ENCODE data around the gene SEC14L1. TPM values are rescaled to one million over a fixed set of nuclear protein-coding genes. Genes with fewer than 3 reads are reported as not detected.

Gene SEC14L1
- total RNA-seq, 1 experiment from 2014 or later = 81.0 TPM

DNA sequence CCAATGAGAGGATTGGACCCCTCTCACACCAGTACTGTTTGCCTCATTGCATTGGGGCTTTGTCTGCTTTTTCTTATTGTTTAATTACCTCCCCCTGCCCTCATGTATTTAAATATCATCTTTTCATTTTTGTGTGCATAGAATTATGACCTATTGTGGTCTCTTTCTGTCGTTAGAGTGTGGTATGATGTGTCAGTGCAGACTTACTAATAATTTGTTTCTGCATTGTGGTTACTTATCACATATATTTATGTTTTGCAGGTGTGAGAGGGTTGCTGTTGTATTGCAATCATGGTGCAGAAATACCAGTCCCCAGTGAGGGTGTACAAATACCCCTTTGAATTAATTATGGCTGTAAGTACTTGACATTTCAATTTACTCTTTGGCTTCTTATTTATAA lies 2.5 kb downstream of the SEC14L1 start:
- peaks cover 20% of the 10 kb centered on the region for H3K36me3 Mint-ChIP-seq
- no peak for DNase-seq (ENCODE audit: low spot score)
- H3K4me3 Mint-ChIP-seq = no peak overlapping the region
- H3K27me3 Mint-ChIP-seq (ENCODE audit: low read depth) = no peaks in the 10 kb centered on the region; the same call in 1 of the 2 replicates
- H3K27ac Mint-ChIP-seq = no peak overlapping the region
- ATAC-seq = no peak
- POLR2A ChIA-PET = no interaction called here
- TF ChIP-seq ETV6 (CRISPR knock-in tag; IDR thresholded peaks at IDR 0.05) (no peak), CREM (CRISPR knock-in tag; IDR thresholded peaks at IDR 0.05) (no peak), ZNF232 (CRISPR knock-in tag; IDR thresholded peaks at IDR 0.05) (no peak), NFE2L1 (CRISPR knock-in tag; IDR thresholded peaks at IDR 0.05) (no peak), CREB1 (CRISPR knock-in tag; IDR thresholded peaks at IDR 0.05) (no peak), SOX15 (CRISPR knock-in tag; IDR thresholded peaks at IDR 0.05) (no peak), FOXP1 (CRISPR knock-in tag; IDR thresholded peaks at IDR 0.05; ENCODE audit: borderline replicate concordance) (no peak), NFATC4 (CRISPR knock-in tag; IDR thresholded peaks at IDR 0.05) (no peak), TEAD1 (CRISPR knock-in tag; IDR thresholded peaks at IDR 0.05) (no peak), FOXJ3 (CRISPR knock-in tag; IDR thresholded peaks at IDR 0.05; ENCODE audit: borderline replicate concordance) (no peak), NR2C2 (CRISPR knock-in tag; IDR thresholded peaks at IDR 0.05) (no peak)
- TF ChIP-seq, protein P1, sequence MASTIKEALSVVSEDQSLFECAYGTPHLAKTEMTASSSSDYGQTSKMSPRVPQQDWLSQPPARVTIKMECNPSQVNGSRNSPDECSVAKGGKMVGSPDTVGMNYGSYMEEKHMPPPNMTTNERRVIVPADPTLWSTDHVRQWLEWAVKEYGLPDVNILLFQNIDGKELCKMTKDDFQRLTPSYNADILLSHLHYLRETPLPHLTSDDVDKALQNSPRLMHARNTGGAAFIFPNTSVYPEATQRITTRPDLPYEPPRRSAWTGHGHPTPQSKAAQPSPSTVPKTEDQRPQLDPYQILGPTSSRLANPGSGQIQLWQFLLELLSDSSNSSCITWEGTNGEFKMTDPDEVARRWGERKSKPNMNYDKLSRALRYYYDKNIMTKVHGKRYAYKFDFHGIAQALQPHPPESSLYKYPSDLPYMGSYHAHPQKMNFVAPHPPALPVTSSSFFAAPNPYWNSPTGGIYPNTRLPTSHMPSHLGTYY (CRISPR knock-in tag; IDR thresholded peaks at IDR 0.05) = no peak
- TF ChIP-seq, protein P2, sequence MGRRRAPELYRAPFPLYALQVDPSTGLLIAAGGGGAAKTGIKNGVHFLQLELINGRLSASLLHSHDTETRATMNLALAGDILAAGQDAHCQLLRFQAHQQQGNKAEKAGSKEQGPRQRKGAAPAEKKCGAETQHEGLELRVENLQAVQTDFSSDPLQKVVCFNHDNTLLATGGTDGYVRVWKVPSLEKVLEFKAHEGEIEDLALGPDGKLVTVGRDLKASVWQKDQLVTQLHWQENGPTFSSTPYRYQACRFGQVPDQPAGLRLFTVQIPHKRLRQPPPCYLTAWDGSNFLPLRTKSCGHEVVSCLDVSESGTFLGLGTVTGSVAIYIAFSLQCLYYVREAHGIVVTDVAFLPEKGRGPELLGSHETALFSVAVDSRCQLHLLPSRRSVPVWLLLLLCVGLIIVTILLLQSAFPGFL (CRISPR knock-in tag; IDR thresholded peaks at IDR 0.05; ENCODE audit: borderline replicate concordance) = no peak
- TF ChIP-seq, protein P3, sequence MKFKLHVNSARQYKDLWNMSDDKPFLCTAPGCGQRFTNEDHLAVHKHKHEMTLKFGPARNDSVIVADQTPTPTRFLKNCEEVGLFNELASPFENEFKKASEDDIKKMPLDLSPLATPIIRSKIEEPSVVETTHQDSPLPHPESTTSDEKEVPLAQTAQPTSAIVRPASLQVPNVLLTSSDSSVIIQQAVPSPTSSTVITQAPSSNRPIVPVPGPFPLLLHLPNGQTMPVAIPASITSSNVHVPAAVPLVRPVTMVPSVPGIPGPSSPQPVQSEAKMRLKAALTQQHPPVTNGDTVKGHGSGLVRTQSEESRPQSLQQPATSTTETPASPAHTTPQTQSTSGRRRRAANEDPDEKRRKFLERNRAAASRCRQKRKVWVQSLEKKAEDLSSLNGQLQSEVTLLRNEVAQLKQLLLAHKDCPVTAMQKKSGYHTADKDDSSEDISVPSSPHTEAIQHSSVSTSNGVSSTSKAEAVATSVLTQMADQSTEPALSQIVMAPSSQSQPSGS (CRISPR knock-in tag; IDR thresholded peaks at IDR 0.05; ENCODE audit: borderline replicate concordance, low read depth) = no peak
- TF ChIP-seq, protein P4, sequence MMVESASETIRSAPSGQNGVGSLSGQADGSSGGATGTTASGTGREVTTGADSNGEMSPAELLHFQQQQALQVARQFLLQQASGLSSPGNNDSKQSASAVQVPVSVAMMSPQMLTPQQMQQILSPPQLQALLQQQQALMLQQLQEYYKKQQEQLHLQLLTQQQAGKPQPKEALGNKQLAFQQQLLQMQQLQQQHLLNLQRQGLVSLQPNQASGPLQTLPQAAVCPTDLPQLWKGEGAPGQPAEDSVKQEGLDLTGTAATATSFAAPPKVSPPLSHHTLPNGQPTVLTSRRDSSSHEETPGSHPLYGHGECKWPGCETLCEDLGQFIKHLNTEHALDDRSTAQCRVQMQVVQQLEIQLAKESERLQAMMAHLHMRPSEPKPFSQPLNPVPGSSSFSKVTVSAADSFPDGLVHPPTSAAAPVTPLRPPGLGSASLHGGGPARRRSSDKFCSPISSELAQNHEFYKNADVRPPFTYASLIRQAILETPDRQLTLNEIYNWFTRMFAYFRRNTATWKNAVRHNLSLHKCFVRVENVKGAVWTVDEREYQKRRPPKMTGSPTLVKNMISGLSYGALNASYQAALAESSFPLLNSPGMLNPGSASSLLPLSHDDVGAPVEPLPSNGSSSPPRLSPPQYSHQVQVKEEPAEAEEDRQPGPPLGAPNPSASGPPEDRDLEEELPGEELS (CRISPR knock-in tag; IDR thresholded peaks at IDR 0.05) = no peak
- TF ChIP-seq, protein P5, sequence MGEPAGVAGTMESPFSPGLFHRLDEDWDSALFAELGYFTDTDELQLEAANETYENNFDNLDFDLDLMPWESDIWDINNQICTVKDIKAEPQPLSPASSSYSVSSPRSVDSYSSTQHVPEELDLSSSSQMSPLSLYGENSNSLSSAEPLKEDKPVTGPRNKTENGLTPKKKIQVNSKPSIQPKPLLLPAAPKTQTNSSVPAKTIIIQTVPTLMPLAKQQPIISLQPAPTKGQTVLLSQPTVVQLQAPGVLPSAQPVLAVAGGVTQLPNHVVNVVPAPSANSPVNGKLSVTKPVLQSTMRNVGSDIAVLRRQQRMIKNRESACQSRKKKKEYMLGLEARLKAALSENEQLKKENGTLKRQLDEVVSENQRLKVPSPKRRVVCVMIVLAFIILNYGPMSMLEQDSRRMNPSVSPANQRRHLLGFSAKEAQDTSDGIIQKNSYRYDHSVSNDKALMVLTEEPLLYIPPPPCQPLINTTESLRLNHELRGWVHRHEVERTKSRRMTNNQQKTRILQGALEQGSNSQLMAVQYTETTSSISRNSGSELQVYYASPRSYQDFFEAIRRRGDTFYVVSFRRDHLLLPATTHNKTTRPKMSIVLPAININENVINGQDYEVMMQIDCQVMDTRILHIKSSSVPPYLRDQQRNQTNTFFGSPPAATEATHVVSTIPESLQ (CRISPR knock-in tag; IDR thresholded peaks at IDR 0.05) = no peak
- TF ChIP-seq, protein P6, sequence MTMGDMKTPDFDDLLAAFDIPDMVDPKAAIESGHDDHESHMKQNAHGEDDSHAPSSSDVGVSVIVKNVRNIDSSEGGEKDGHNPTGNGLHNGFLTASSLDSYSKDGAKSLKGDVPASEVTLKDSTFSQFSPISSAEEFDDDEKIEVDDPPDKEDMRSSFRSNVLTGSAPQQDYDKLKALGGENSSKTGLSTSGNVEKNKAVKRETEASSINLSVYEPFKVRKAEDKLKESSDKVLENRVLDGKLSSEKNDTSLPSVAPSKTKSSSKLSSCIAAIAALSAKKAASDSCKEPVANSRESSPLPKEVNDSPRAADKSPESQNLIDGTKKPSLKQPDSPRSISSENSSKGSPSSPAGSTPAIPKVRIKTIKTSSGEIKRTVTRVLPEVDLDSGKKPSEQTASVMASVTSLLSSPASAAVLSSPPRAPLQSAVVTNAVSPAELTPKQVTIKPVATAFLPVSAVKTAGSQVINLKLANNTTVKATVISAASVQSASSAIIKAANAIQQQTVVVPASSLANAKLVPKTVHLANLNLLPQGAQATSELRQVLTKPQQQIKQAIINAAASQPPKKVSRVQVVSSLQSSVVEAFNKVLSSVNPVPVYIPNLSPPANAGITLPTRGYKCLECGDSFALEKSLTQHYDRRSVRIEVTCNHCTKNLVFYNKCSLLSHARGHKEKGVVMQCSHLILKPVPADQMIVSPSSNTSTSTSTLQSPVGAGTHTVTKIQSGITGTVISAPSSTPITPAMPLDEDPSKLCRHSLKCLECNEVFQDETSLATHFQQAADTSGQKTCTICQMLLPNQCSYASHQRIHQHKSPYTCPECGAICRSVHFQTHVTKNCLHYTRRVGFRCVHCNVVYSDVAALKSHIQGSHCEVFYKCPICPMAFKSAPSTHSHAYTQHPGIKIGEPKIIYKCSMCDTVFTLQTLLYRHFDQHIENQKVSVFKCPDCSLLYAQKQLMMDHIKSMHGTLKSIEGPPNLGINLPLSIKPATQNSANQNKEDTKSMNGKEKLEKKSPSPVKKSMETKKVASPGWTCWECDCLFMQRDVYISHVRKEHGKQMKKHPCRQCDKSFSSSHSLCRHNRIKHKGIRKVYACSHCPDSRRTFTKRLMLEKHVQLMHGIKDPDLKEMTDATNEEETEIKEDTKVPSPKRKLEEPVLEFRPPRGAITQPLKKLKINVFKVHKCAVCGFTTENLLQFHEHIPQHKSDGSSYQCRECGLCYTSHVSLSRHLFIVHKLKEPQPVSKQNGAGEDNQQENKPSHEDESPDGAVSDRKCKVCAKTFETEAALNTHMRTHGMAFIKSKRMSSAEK (CRISPR knock-in tag; IDR thresholded peaks at IDR 0.05; ENCODE audit: borderline replicate concordance) = no peak
- TF ChIP-seq, protein P7, sequence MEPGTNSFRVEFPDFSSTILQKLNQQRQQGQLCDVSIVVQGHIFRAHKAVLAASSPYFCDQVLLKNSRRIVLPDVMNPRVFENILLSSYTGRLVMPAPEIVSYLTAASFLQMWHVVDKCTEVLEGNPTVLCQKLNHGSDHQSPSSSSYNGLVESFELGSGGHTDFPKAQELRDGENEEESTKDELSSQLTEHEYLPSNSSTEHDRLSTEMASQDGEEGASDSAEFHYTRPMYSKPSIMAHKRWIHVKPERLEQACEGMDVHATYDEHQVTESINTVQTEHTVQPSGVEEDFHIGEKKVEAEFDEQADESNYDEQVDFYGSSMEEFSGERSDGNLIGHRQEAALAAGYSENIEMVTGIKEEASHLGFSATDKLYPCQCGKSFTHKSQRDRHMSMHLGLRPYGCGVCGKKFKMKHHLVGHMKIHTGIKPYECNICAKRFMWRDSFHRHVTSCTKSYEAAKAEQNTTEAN (CRISPR knock-in tag; IDR thresholded peaks at IDR 0.05) = no peak
- TF ChIP-seq, protein P8, sequence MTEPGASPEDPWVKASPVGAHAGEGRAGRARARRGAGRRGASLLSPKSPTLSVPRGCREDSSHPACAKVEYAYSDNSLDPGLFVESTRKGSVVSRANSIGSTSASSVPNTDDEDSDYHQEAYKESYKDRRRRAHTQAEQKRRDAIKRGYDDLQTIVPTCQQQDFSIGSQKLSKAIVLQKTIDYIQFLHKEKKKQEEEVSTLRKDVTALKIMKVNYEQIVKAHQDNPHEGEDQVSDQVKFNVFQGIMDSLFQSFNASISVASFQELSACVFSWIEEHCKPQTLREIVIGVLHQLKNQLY (CRISPR knock-in tag; IDR thresholded peaks at IDR 0.05) = no peak
- TF ChIP-seq, protein P9, sequence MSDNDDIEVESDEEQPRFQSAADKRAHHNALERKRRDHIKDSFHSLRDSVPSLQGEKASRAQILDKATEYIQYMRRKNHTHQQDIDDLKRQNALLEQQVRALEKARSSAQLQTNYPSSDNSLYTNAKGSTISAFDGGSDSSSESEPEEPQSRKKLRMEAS (CRISPR knock-in tag; IDR thresholded peaks at IDR 0.05) = no peak
- peaks cover 4% of the 10 kb centered on the region for H3K9me3 Mint-ChIP-seq
- CTCF ChIA-PET = no interaction called here
- H3K4me1 Mint-ChIP-seq = peaks cover 46% of the 10 kb centered on the region

All from WTC11 (cell line).